PC-9 (cell line): ENCODE data around the gene ARHGEF28. TPM values are rescaled to one million over a fixed set of nuclear protein-coding genes. Genes with fewer than 3 reads are reported as not detected.
A peak's percentile ranks its signal among the peaks of the same experiment; 100 is the strongest.

Experiments
- BruUV-seq: library from RNA; stranded (reverse); fragments of 400-500 nt; replicated peaks from 2 replicates; lab custom pipeline; 2021; lab: Mats Ljungman, UMichigan
- CTCF ChIA-PET: fragments of 300-600 bp; sonication (Branson Sonifier 250); formaldehyde crosslinking; loops from one replicate; lab custom pipeline; 2022; ENCODE audit warnings: antibody characterized with exemption; lab: Charles Lee
- POLR2A ChIA-PET: fragments of 300-600 bp; sonication (Branson Sonifier 250); formaldehyde crosslinking; loops from one replicate; lab custom pipeline; 2022; ENCODE audit warnings: antibody characterized with exemption; ENCODE audit not compliant: unreplicated experiment; lab: Charles Lee
- DNase-seq, 2 experiments: peaks; one replicate each; pipeline versions ENCODE4 v3.0.0 to v3.0.0-alpha.2; 2015 to 2022; ENCODE audit warnings: mixed read lengths in 1 of 2
- H2AFZ ChIP-seq: fragments of 200-600 bp; sonication (generic); 2 replicates; pipeline ENCODE4 v1.8.1; 2017; ENCODE audit warnings: antibody characterized with exemption
- H3F3A ChIP-seq: fragments of 200-600 bp; sonication (generic); 2 replicates; pipeline ENCODE4 v1.8.1; 2017; ENCODE audit warnings: antibody characterized with exemption, mild to moderate bottlenecking, low read depth; ENCODE audit not compliant: insufficient read depth
- H3K27ac ChIP-seq: fragments of 200-600 bp; sonication (generic); 2 replicates; pipeline ENCODE4 v1.6.1; 2016; ENCODE audit warnings: mixed run types
- H3K27me3 ChIP-seq: fragments of 200-600 bp; sonication (generic); 2 replicates; pipeline ENCODE4 v1.6.1; 2016; ENCODE audit warnings: low read depth, mixed run types; ENCODE audit not compliant: insufficient read depth
- H3K36me3 ChIP-seq: fragments of 200-600 bp; sonication (generic); 2 replicates; pipeline ENCODE4 v1.6.1; 2016; ENCODE audit warnings: low read depth, mixed run types
- H3K4me1 ChIP-seq: fragments of 200-600 bp; sonication (generic); replicated peaks from 2 replicates; pipeline ENCODE4 v1.6.1; 2016; ENCODE audit warnings: mixed run types; ENCODE audit not compliant: insufficient read depth
- H3K4me2 ChIP-seq: fragments of 200-600 bp; sonication (generic); 2 replicates; pipeline ENCODE4 v1.6.1; 2017; ENCODE audit warnings: mixed run types
- H3K4me3 ChIP-seq: fragments of 200-600 bp; sonication (generic); 2 replicates; pipeline ENCODE4 v1.6.1; 2016; ENCODE audit warnings: mixed run types
- H3K79me2 ChIP-seq: fragments of 200-600 bp; sonication (generic); 2 replicates; pipeline ENCODE4 v1.6.1; 2017; ENCODE audit warnings: low read depth, mixed run types
- H3K9me2 ChIP-seq: fragments of 200-600 bp; sonication (generic); 2 replicates; pipeline ENCODE4 v1.8.1; 2017; ENCODE audit warnings: mild to moderate bottlenecking; ENCODE audit not compliant: insufficient read depth
- H3K9me3 ChIP-seq: fragments of 200-600 bp; sonication (generic); 2 replicates; pipeline ENCODE4 v1.8.1; 2016; ENCODE audit warnings: low read depth; ENCODE audit not compliant: insufficient read depth
- H4K20me1 ChIP-seq: fragments of 200-600 bp; sonication (generic); 2 replicates; pipeline ENCODE4 v1.8.1; 2017; ENCODE audit not compliant: insufficient read depth
- CTCF ChIP-seq: fragments of 200-600 bp; sonication (generic); conservative IDR thresholded peaks from 2 replicates; pipeline ENCODE4 v1.6.1; 2017; ENCODE audit warnings: mixed run types, antibody characterized with exemption, mild to moderate bottlenecking, moderate library complexity
- EZH2 ChIP-seq: fragments of 200-600 bp; sonication (generic); IDR thresholded peaks from 2 replicates; pipeline ENCODE4 v1.8.0; 2017; ENCODE audit warnings: antibody characterized with exemption, low read depth
- intact Hi-C: fragments of 100-400 bp; cut with micrococcal nuclease; formaldehyde crosslinking; loops from one replicate; pipeline ENCODE4 v1.10.0; 2022; ENCODE audit not compliant: unreplicated experiment
- total RNA-seq: library from RNA; stranded (reverse); gene quantifications from 2 replicates; pipeline ENCODE4 v1.2.3, GENCODE V29; 2021

ARHGEF28 gene
- total RNA-seq, 1 experiment from 2014 or later = 77.5 TPM

GRCh38 chr5:73592551-73592950 is 33.4 kb upstream of the ARHGEF28 start:
- no TSS peak for BruUV-seq
- H4K20me1 ChIP-seq = no peaks in the 10 kb centered on the region
- H3K4me1 ChIP-seq = peaks cover 17% of the 10 kb centered on the region
- H3F3A ChIP-seq = peaks cover 14% of the 10 kb centered on the region; the same call in 1 of the 2 replicates
- no peak for DNase-seq
- TF ChIP-seq EZH2 (no peak), CTCF (no peak)
- H3K27me3 ChIP-seq = no peaks in the 10 kb centered on the region
- no peaks in the 10 kb centered on the region for H3K36me3 ChIP-seq
- H3K27ac ChIP-seq = no peak overlapping the region
- intact Hi-C loops = loop anchor here (2.0 to 10.0 kb wide), 3 partner anchors 62 to 310 kb away; no protein-coding TSS in a partner anchor
- ChIA-PET CTCF (interaction anchor here (0.6 to 0.7 kb wide), 2 partner anchors 194 to 208 kb away, joined by 3 read pairs; no protein-coding TSS in a partner anchor), POLR2A (interaction anchor here (0.7 kb wide), 1 partner anchor 50 kb away, joined by 3 read pairs; no protein-coding TSS in a partner anchor)
- H3K4me3 ChIP-seq = no peak overlapping the region
- no peaks in the 10 kb centered on the region; the same call in 1 of the 2 replicates for H3K9me2 ChIP-seq
- no peaks in the 10 kb centered on the region for H3K79me2 ChIP-seq
- no peak overlapping the region for H2AFZ ChIP-seq
- H3K4me2 ChIP-seq = no peak overlapping the region
- H3K9me3 ChIP-seq = no peaks in the 10 kb centered on the region

- no TSS peak for BruUV-seq
- intact Hi-C loops = loop anchor here (10.0 kb wide), 1 partner anchor 58 kb away; no protein-coding TSS in a partner anchor
- ChIA-PET POLR2A (no interaction called here), CTCF (interaction anchor here (0.6 kb wide), 1 partner anchor 1098 kb away, joined by 7 read pairs; no protein-coding TSS in a partner anchor)
- no peaks in the 10 kb centered on the region for H3K36me3 ChIP-seq
- no peak overlapping the region for H3K4me3 ChIP-seq
- H3K4me1 ChIP-seq = peaks cover 10% of the 10 kb centered on the region
- TF ChIP-seq EZH2 (no peak), CTCF (peak; percentile 77)
- H4K20me1 ChIP-seq = no peaks in the 10 kb centered on the region
- no peak overlapping the region for H3K4me2 ChIP-seq
- H2AFZ ChIP-seq = no peak overlapping the region
- no peak overlapping the region for H3K27ac ChIP-seq
- no peak for DNase-seq
- no peaks in the 10 kb centered on the region for H3K27me3 ChIP-seq
- no peaks in the 10 kb centered on the region for H3K79me2 ChIP-seq
- no peaks in the 10 kb centered on the region; the same call in 1 of the 2 replicates for H3K9me2 ChIP-seq
- H3K9me3 ChIP-seq = peaks cover 5% of the 10 kb centered on the region; the same call in 1 of the 2 replicates
- H3F3A ChIP-seq = peaks cover 10% of the 10 kb centered on the region; the same call in 1 of the 2 replicates
These were observed 29.2 kb upstream of the ARHGEF28 start for GRCh38 chr5:73596705-73597328.

DNA sequence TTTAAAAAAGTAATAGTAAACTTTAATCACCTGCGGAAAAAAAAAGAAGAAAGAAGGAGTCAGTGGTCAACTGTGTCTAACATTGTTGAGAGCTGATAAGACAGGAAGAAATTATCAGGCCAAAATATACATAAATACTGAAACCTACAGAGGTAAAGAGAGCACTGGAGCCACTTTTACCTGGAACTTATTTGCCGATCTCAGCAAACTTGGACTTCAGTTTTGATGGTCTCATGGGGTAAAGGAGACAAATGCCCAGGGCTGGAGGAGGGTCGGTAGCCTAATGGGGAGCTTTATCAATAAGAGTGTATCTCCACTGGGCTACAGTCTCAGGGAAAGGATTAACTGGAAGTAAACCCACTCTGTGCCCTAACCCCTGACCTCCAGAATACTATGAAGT is 26.6 kb upstream of the ARHGEF28 start:
- no peaks in the 10 kb centered on the region for H3K27me3 ChIP-seq
- CTCF ChIA-PET = no interaction called here
- intact Hi-C loops = loop anchor here (10.0 kb wide), 1 partner anchor 55 kb away; no protein-coding TSS in a partner anchor
- H3K36me3 ChIP-seq = no peaks in the 10 kb centered on the region
- H3K4me2 ChIP-seq = no peak overlapping the region
- no peak for DNase-seq
- no peak overlapping the region for H3K27ac ChIP-seq
- no peak for TF ChIP-seq CTCF
- TF ChIP-seq EZH2 = no peak
- H3K9me2 ChIP-seq = no peaks in the 10 kb centered on the region
- H4K20me1 ChIP-seq = no peaks in the 10 kb centered on the region
- no peaks in the 10 kb centered on the region for H3F3A ChIP-seq
- H3K9me3 ChIP-seq = peaks cover 6% of the 10 kb centered on the region; the same call in 1 of the 2 replicates
- H2AFZ ChIP-seq = no peak overlapping the region
- H3K4me1 ChIP-seq = peaks cover 6% of the 10 kb centered on the region; the same call in 1 of the 2 replicates
- no TSS peak for BruUV-seq
- H3K79me2 ChIP-seq = no peaks in the 10 kb centered on the region
- H3K4me3 ChIP-seq = no peak overlapping the region
- POLR2A ChIA-PET = no interaction called here
